Hematopoietic multipotent progenitor cell (in vitro differentiated cells): Measurements from ENCODE around the gene ARFGAP1. TPM values are rescaled to one million over a fixed set of nuclear protein-coding genes. Genes with fewer than 3 reads are reported as not detected.

Experiments
- DNase-seq, 3 donors: peaks; one replicate each; pipeline ENCODE4 v3.0.0-alpha.2; 2011 to 2015; ENCODE audit warnings: low read depth in 2 of 3, low spot score in 2 of 3
- total RNA-seq: library from RNA; depleted of rRNA; stranded (reverse); fragments of >200 nt; gene quantifications from one replicate; pipeline ENCODE4 v1.2.3, GENCODE V29; 2012

The ARFGAP1 gene
- total RNA-seq, 1 donor = 60.9 TPM

DNA sequence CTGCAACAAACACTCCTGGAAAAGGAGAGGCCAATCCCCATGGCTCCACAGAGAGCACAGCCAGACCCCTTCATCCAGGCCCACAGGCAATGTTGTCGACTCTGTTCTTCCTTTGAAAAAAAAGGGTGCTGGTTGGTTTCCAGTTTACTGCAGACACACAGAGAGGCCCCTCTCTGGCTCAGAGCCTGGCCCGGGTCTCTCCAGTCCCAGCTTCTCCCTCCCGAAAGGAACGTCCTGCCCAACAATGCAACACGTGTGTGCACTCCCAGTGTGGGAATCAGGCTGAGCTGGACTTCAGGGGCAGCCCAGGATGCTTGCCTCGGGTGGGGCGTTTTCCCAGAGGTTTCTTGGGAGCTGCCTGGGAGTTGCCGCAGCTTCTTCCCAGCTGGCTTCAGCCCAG lies 13.8 kb upstream of the ARFGAP1 start:
- no peak for DNase-seq

GRCh38 chr20:63259734-63260460 lies 12.7 kb upstream of the ARFGAP1 start:
- no peak for DNase-seq

DNA sequence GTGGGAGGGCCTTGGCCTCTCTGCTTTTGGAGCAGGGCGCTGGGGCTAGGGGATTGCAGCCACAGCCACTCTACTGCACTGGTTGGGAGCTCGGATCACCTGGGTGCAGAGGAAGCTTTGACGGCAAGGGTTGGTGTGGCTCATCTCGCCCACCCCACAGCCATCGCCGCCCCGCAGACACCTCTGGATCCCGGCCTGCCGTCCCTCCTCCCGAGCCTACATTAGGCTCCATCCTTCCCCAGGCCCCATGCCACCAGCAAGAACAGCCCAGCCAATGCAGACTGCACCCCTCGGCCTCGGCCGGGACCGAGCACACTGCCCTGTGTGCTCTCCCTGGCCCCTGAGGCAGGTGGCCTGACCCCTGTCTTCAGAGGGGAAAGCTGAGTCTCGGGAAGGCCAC lies 12.1 kb upstream of the ARFGAP1 start:
- no peak for DNase-seq

DNA sequence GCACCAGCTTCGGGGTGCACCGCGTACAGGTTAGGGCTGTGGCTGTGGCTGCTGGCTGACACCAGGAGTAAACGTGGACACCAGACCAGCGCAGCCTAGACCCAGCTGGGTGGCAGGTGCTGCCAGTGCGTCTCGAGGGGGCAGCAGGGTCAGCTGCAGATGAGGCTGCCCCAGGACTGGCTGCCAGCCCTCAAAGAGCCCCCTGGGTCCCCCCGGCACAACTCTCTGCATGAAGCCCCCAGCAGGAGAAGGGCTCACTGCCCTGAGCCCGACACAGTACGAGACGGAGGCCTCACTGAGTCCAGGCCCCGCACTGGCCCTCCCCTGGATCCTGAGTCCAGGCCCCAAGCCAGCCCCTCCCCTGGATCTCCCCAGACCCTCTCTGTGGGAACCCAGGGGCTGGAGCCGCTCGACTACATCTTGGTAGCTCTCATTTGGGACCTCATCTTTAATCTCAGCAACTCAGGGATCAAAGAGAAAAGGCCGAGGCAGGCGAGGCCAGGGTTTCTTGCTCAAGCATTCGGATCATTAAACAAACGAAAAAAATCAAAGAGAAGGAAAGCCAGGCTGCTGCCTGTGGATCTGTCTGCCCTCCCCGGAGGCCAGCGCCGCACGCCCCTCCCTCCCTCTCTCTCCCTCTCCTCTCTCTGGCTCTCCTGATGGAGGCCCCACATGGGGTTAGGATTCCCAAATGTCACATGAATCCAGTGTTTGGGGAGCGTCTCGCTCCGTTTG lies 11.4 kb upstream of the ARFGAP1 start:
- no peak for DNase-seq

- DNase-seq = no peak
These were observed 10.7 kb upstream of the ARFGAP1 start for GRCh38 chr20:63261795-63262528.

DNA sequence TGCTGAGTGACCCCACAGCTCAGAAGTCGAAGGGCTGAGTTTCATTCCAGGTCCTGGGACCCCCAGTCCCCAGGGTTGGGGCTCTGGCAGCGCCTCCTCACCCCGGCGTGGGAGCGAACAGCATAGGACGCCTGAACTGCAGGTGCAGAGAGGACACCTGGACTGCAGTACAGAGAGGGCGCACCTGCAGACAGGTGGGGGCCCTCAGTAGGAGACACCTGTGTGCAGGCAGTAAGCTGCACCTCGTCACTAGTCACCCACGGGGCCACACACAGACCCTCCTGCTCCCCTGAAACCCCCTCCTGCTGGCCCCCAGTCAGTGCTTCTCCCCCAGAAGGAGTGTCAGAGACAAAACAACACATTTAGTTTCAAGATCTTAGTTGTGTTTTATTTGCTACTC lies 9.8 kb upstream of the ARFGAP1 start:
- no peak for DNase-seq

GRCh38 chr20:63264000-63264399 lies 8.6 kb upstream of the ARFGAP1 start:
- no peak for DNase-seq

DNA sequence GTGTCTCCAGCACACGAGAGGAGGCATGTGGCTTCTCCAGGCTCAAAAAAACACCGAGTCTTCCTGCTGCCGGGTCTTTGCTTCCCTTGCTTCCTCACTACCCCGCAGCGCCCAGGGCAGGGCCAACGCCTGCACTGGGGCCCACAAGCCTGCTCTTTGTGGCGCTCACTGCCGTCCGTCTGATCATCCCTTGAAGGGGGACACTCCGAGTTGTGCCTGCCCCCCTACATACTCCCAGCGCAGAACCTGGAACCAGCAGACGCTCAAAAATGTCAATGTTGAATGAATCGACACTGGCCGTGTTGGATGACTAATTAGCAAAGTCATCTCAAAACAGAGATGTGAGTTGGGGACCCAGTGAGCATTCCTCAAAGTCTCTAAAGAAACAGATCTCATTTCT lies 8.1 kb upstream of the ARFGAP1 start:
- no peak for DNase-seq

DNA sequence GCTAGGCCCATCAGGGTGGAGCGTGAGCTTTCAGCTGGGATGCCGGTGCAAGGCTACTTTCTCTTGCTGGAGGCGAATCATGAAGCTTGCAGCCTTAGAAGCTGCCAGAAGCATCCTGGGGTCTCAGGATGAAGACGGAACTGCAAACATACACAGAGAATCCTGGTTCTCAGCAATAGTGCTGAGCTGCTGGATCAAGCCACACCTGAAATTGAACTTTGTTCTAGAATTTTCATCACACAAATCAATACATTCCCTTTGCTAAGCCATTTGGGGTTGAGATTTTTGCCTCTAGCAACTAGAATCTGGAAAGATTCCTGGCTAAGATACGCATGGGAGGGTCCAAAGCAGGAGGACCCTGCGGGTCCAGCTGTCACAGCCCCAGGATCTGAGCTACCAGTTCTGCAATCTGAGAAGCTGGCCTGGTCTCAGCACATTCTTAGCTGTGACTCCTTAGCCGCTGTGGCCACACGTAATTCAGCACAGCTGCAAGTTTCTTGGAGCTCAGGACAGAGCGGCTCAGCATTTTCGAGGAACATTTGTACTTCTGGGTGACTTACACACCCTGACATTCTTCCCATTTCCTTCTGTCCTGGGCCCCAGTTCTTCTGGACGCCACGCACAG lies 6.6 kb upstream of the ARFGAP1 start:
- DNase-seq = no peak

- no peak for DNase-seq
These were observed 4.9 kb upstream of the ARFGAP1 start for GRCh38 chr20:63267691-63268090.

GRCh38 chr20:63268256-63268655 lies 4.4 kb upstream of the ARFGAP1 start:
- no peak for DNase-seq

DNA sequence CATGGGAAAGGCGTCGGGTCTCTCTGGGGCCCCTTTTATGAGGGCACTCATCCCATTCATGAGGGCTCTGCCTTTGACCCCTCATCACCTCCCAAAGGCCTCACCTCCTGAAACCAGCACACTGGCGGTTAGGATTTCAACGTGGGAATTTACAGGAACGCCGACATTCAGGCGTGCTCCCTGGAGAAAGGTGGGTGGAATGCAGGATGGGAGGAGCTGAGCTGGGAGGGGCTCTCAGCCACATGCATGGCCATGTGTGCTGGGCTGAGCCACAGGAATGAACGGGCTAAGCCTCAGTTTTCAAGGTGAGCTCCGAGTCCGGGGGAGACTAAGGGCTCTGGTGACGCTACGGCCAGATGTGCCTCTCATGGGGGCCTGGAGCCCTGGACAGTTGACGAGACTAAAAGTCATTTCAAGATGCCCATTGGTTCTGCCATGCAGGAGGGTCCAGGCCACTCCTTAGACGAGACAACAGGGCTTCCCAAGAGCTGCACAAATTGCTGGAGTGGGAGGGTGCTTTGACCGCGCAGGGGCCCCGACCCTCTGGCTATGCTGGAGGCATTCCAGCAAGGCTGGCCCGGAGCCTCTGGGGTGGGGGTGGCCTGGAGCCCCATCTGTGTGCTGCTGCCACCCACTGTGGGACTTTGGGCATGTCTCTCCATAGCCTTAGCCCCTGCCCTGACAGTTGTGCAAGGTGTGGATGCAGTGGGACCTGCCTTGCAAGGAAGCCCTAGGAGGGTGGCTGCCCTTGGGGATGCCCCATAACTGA lies 3.8 kb upstream of the ARFGAP1 start:
- DNase-seq = no peak

- no peak for DNase-seq
These were observed 2.9 kb upstream of the ARFGAP1 start for GRCh38 chr20:63269724-63270123.

DNA sequence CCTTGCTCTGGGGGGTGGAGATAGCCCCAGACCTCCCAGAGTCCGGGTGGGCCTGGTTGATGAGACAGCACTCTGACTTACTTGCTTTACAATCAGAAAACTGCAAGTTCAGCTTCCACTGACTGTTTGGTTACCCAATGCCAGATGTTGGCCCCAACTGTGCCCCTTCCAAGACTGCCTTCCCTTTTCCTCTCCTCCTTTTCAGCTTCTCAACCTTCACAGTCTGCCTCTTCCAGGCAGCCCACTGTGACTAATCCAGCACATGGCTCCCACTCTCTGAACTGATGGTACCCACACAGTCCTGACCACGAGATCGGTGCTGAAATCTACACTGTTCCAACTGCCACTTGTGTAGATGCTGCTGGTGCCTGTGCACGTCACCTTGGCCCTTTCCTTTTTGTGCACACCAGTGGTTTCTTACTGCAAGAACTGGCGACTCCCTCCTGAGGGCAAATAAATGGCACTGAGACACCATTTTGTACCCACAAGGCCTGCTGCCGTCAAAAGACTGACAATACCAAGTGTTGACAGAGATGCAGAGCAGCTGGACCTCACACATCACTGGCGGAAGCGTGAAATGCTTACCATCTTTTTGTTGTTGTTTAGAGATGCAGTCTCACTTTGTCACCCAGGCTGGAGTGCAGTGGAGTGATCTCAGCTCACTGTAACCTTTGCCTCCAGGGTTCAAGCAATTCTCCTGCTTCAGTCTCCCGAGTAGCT lies 1.8 kb upstream of the ARFGAP1 start:
- no peak for DNase-seq

DNA sequence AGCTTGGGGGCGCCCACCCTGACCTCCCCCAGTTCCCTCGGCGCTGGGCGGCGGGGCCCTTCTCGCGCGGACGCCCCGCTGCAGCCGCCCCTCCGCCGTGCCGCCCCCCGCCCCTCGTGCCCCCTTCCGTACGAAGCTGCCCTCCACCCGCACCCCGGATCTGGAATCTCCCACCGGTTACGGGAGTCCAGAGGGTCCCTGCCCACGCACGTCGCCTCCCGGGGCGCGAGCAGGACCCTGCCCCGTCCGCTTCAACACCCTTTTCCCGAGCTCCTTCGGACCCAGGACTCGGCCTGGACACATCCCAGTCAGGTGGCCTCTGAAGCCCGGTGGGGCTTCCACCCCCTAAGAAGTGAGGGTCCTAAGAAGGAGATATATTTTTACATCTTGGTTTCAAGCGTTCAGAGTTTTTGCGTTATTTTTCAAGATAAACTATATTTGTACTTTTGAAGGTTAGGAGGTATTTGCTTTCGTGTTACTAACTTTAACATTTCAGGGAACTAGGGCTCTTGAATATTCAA lies 506 bp downstream of the ARFGAP1 start:
- no peak for DNase-seq

DNA sequence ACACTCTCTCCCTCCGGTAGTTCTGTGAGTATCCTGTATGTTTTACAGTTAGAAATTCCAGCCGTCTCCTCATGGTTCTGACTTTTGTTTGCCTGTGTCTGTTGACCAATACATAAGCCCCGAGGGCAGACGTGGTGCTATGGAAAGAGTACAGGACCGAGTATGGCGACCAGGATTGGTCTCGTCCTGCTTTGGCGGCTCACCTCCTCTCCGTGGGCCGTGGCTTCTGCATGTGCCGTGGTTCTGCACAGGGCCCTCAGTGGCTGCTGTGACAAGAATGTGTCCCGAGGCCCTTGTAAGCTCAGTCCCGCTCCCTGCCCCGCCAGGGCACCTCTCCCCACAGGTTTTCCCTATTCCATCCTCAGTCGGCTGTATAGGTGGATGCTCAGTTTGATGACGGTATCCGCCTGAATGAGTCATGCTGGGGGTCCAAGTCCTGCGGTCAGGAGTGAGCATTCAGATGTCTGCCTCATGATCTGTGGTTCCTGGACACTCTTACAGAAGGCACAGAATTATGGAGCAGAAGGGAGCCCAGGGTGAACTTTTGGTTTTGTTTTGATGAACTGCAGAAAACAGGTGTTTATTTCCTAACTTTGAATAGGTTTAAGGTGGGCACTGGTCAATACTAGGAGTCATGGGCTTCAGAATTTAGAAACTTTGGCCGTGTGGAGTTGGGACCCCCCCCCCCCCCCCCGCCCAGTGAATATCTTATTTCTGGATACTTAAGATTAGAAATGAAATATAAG lies 1.2 kb downstream of the ARFGAP1 start:
- DNase-seq = no peak

- DNase-seq = no peak
These were observed 2.0 kb downstream of the ARFGAP1 start for GRCh38 chr20:63274381-63275228.

DNA sequence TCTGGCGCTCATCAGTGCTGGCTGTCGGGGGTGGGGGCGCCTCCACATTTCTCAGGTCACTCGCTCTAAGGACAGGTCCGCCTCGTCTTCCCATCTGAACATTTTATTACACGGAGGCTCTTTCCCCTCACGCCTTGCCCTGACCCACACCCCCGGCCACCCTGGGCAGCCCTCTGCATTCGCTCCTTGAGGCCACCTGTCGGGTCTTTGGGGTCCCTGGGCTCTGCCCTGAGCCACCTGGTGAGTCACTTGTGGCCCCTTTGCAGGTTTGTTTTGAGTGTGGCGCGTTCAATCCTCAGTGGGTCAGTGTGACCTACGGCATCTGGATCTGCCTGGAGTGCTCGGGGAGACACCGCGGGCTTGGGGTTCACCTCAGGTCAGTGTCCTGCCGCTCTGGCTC lies 3.2 kb downstream of the ARFGAP1 start:
- DNase-seq = no peak
